Measurements from ENCODE around the gene DENND1A.

Gene DENND1A

GRCh38 chr9:123513554-123513953 lies 416.4 kb downstream of the DENND1A start:
- DNase-seq, result no peak

DNA sequence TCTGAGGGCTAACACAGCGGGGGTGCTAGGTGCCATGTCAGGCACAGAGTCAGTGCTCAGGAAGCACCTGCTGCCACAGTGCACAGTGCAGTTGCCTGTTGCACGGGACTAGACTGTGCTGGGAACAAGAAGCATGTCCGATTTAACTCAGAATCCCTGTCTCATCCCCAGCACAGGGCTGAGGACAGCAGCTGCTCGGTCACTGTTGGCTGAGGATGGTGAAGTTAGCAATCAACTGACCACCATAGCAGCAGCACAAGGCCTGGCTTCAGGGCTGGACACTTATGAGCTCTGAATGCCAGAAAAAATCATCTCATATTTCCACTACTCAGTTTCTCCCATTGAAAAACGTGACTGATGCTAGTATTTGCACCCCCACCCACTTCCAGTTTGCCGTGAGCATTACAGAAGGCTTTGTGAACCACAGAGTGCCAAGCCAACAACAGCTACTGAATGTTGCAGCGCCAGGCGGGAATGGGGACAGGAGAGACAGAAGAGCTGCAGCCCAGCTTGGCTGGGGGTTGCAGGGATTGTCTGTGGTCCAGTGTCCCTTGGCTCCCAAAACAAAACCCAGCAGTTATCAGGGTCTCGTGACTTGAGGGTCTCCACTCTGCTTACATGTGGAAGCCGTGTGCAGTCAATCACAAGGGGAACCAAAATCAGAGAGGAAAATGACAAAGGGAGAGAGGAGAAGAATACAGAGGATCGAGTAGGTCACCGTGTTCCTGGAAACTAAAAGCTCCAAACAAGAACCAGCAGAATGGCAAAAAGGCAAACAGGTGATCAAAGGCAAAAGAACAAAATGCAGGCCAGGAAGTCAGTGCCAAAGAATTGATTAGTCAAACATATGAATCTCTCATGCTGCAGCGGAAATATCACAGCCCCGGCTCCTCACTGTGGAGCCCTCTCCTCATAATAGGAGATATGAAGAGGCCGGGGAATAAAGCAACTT lies 418.3 kb downstream of the DENND1A start:
- DNase-seq, result no peak

GRCh38 chr9:123509646-123510045 lies 420.3 kb downstream of the DENND1A start:
- DNase-seq, result no peak

DNA sequence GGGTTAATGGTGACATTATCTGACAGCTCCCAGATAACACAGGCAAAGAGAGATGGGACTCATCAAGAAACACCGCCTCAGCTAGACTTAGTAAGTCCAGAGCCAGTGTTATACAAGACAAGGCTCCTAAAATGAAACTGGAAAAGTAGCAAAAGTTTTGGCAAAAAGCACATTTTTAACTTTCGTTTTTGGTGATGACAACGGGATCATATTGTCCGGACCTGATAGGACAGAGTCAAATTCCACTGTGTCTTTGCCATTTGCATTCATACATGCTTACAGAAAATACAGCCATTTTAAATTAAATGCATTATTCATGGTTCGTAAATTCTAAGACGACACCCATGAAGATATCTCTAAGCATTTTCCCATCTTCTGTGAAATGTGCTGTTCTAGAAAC lies 421.9 kb downstream of the DENND1A start:
- DNase-seq, result no peak

DNA sequence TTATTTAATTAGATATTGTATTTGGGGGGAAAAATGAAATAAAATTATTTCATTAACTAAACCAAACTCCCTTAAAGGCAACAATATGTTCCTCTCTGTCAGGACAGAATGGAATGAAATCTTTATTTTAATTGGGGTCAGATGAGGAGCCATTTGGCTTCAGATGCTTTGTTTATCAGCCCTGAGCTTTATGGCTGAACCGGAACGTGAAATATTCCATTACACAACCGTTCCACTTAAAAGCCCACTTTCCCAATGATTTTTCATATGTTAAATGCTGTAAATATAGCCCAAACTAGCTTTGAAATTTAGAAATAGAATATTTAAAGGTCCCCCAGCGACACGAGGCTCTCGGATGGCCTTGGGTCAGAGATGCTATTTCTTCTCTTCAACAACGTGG lies 424.4 kb downstream of the DENND1A start:
- no peak for DNase-seq

DNA sequence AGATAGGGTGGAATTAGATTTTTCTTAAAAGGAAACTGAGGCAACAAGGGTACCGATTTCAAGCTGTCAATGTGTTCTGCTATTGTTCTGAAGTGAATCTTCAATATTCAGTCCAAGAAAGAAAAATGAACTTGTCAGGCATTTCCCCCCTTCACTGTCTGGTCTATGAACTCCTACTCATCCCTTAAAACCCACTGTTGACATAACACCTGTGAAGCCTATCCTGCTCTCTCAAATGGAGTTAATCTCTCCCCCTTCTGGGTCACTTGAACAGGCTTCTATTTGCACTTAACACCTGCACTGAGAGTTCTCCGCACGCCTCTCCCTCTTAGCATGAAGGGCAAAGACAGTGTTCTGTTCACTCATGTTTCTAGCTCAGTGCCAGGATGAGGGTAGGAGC lies 429.6 kb downstream of the DENND1A start:
- DNase-seq, result no peak

- no peak for DNase-seq
Measured at GRCh38 chr9:123497830-123498229, 432.1 kb downstream of the DENND1A start.

DNA sequence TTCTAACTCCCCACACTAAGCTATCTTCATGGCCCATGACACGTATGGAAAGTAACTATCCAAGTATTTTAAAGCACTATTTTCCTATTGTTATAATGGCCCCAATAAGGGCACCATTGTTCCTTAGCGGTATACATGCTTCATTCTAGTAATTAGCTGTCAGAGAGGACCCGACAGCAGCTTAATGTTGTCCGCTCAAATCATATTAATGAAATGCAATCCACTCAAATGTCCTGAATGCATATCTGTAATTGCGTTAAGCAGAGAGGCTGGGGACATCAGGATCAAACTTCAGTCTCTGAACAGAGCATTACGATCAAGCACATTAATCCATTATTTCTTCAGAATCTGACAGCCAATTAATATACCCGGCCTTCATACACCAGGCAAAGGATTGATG lies 434.2 kb downstream of the DENND1A start:
- no peak for DNase-seq

DNA sequence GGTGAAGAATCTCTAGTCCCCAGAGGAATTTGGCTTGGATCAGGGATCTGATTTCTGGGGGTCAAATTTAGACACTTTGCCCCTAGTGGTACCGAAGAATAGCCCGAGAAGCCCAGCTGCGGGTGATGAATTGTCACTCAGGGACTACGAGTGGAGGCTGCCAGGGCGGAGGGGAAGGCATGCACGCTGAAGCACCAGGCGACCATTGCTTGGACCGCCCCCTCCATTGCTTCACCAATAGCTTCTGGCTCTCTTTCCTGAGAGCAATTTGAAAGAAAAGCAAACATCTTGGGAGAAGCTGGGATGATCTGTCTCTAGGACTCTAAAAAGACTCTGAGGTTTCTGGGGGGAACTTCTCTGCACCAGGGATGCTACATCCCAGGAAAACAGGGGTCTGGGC lies 436.3 kb downstream of the DENND1A start:
- DNase-seq, result no peak

- no peak for DNase-seq
Measured at GRCh38 chr9:123490688-123491087, 439.2 kb downstream of the DENND1A start.

GRCh38 chr9:123488722-123489321 lies 441.1 kb downstream of the DENND1A start:
- DNase-seq, result no peak

DNA sequence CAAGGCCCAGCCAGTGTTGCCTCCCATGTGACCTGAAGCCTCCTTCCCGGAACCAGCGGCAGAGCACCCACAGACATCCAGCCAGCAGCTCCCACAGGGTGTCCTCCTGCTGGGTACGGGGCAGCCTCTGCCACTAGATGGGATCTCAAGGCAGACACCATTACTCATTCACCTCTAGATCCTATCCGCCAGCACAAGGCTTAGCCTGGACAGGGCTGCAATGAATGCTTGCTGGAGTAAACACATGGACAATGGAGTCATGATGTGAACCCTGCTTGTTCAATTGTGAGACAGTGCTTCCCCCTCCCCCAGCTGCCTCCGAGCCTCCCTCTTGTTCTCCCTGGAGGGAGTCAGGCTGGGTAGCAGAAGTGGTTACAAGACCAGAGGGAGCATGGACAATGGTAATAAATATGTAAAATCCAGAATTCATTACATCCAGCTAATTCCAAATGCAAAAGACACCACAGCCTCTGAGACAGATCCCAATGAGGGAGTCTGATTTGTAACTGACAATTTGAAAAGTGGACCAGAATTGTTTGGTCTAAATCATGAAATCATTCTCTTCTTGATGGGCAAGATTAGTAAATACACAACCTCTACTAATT lies 441.9 kb downstream of the DENND1A start:
- peak; percentile 53 for DNase-seq

DNA sequence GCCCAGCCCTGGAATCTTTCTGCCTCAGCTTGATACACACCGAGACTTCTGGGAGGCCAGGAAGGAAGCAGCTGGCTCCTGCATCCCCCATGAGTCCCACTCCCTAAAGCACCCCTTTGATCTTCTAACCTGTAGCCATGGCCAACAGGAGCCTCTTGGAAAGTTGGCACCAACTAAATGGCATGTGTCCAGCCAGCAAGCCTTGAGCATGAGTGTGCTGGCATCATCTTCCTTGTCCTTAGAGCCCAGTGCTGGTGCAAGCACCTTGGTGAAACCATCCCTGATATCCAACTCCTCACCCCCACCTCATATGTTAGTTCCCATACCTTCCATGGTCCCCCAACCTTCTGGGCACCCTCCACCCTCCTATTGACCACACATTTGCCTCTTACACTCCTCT lies 443.5 kb downstream of the DENND1A start:
- no peak for DNase-seq

- DNase-seq, result no peak
Measured at GRCh38 chr9:123485216-123485615, 444.7 kb downstream of the DENND1A start.

DNA sequence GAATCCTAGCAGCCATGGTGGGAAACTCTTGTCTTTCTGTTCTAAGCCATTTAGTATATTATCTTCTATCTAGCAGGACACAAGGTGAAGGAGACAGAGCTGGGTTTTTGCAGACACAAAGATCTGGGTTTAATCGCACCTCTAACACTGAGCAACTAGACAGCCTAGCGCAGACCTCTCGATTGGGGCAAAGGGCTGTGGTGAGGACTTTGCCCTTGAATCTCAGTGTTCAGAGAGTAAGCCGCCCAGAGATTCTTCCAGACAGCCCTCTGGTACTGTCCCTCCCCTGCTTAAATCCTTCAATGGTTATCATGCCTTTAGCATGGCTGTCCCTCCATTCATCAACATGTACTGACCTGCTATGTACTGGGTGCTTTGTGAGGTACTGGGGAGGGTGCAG lies 445.8 kb downstream of the DENND1A start:
- DNase-seq, result no peak

DNA sequence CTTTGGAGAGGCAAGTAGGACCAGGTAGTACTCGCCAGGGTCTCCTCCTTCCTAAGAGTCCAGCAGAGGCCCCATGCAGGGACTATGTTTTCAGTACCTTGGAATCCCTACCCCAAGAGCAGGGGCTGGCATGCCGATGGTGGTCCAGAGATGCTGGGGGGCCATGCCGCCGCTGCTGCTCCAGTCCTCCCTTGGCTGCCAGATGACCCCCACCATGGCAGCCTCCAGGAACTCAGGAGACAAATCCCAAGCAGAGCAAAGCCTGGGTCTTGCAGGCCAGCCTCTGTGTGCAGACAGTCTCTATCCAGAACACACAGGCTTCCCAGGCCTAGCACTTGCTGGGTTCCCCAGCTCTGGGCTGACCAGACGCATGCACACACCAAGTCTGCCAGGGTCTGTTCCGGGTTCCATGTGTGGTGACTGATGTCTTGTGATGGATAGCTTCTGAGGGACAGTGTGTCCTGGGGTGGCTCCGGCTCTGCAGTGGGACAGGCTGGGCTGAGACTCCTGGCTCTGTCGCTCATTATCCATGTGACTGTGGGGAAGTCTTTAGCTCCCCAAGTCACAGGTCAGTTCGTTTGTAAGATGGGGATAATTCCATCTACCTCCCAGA lies 446.6 kb downstream of the DENND1A start:
- DNase-seq, result no peak

DNA sequence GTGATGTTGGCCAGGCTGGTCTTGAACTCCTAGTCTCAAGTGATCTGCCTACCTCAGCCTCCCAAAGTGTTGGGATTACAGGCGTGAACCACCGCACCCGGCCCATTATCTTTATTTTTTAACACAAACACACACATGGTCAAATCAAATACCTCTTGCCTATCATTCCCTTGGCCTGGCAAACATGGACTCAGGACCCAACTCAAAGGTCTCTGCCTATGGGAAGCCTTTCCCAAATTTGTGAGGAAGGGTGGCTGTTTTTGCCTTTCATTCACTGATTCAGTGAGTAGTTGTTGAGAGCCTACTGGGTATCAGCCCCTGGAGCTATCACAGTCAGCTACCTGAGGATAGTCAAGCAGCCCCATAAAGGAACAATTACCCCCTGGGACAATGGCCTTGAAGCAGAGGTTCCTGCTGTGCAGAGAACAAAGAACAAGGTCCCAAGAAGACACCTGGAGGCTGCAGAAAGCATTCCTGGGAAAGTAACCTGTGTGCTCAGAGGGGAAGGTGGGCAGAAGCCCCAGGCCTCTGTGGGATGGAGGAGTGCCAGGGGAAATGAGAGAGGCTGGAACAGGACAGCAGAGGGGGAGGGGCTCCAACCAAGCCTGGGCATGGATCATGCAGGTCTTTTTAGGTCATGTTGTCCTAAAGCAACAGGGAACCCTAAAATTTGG lies 447.5 kb downstream of the DENND1A start:
- no peak for DNase-seq

DNA sequence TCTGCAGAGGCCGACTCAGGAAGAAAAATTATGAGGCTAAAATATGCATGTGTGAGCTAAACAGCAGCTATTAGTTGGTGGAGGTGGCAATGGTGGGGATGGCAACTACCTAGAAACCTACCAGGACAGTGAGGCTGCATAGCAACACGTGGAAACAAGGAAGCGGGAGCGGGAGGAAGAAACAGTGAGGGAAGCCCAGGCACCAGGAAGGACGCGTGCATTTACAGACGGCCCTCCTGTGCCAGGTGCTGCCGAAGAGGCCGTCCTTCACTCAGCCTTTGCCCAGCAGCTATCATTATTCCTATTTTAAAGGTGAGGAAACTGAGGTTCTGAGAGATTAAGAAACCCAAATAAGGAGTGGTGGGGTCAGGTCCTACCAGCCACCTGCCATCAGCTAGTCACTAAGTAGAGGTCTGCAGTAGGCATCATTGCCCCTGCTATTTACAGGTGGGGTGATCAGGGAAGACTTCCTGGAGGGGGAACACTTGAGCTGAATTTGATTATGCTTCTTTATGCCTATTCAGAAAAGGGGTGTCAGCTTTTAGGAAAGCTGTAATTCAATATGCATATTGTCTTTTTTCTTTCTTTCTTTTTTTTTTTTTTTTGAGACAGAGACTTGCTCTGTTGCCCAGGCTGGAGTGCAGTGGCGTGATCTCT lies 448.6 kb downstream of the DENND1A start:
- DNase-seq, result no peak

- DNase-seq, result no peak
Measured at GRCh38 chr9:123480791-123481190, 449.1 kb downstream of the DENND1A start.

DNA sequence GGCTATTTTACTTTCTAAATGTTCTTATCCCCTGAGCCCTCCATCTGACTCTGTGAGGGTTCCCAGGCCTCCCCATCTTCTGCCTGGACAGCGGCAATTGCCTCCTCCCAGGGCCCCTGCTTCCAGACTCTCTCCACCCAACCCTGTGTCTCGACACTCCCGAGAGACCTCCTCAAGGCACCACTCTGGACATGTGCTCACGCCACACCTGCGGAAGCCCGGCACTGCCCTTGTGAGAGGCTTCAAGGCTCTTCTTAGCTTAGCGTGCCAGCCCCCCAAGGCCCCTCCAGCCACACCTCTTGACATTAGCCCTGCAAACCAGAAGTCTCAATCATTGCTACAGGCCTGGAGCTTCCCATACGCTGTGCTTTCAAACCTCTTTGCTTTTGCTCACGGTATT lies 449.8 kb downstream of the DENND1A start:
- no peak for DNase-seq

DNA sequence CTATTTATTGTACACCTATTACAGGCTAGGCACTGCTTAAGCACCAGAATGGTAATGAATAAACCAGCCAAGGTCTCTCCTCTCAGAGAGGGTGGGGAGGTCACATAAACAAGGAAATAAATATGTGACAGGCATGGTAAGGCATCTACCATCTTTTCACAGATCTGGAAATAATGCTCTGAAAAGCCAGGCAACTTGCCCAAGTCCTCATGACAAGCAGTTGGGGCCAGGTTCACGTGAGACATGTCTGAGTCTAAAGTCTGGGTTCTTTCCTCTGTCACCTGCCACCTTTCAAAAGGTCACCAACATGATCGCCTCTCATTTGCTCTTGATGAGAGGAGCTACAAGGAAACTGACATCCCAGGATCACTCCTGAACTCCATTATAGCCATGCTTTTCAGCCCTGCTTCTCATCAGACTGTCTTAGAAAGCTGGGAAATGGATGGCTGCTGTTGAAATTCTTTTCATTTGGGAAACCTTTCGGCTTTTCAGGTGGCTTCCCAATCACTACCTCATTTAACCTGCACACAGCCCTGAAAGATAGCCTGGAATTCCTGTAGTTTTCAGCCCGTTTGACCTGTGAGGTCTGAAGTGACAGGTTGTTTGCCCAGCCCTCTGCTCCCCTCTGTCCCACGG lies 450.8 kb downstream of the DENND1A start:
- no peak for DNase-seq

DNA sequence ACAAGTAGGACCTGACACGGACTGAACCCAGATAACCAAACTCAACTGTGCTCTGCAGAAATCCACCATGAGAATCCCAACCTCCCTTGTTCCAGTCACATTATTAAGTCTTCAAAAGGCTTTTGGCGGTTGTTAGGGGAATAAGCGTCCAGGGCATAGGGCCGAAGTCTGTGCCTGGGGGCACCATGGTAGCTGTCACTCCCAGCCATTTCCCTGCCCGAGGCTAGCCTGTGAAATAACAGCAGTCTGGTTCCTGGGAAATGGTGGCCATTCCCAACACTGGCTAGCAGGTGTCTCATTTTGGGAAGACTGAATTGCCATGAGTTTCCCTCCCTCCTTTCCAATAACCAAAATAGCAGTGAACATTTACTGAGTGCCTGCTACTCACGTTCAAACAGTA lies 451.8 kb downstream of the DENND1A start:
- no peak for DNase-seq

All from NCI-H774 (cell line).